LoVo (cell line): ENCODE measurements around the gene NDUFAF5.
"Not testable (repeated sequence)": the region's sequence is repeated elsewhere in the genome, so short reads cannot be mapped to it uniquely, and the experiment has no call there.

Experiments
- DNase-seq: peaks from one replicate; pipeline ENCODE4 v3.0.0-alpha.2; 2016; ENCODE audit warnings: low spot score

Gene NDUFAF5, protein sequence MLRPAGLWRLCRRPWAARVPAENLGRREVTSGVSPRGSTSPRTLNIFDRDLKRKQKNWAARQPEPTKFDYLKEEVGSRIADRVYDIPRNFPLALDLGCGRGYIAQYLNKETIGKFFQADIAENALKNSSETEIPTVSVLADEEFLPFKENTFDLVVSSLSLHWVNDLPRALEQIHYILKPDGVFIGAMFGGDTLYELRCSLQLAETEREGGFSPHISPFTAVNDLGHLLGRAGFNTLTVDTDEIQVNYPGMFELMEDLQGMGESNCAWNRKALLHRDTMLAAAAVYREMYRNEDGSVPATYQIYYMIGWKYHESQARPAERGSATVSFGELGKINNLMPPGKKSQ

DNA sequence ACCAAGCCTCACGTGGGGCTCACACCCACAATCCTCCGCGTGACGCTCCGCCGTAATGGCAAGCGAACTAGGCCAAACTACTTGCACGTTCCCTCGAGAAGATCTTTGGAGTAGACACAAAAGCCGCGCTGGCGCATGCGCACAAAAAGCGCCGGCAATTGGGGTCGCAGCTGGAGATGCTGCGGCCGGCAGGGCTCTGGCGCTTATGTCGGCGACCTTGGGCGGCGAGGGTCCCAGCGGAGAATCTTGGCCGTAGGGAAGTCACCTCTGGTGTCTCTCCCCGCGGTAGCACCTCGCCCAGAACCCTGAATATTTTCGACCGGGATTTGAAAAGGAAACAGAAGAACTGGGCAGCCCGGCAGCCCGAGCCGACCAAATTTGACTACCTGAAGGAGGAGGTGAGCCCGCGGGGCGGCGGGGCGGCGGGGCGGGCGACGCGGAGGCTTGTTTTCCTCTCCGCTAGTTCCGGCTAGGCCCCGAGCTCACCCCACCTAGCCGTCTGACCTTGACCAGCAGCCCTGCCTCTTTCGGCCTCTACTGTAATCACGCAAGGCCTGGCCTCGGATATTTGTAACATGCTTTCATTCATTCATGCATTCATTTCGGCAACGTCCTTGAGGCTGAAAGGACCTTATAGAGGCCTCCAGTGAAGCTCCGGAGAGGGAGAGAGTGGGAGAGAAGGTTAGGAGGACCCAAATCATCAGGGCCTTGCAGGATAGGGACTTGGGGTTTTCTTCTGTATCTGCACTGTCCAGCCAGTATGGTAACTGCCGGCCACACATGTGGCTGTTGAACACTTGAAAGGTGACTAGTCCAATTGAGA is at the start of gene NDUFAF5, which contains the start of gene ESF1:
Gene NDUFAF5, plus strand, starts transcription at position 136 of the 823 bp plus-strand sequence. Its CDS starts 41 bp downstream, at position 177.
Gene ESF1, minus strand, starts transcription at position 27 of the 823 bp plus-strand sequence. CDS start 1,779 bp downstream, outside the sequence.
- peak; percentile 95 for DNase-seq

DNA sequence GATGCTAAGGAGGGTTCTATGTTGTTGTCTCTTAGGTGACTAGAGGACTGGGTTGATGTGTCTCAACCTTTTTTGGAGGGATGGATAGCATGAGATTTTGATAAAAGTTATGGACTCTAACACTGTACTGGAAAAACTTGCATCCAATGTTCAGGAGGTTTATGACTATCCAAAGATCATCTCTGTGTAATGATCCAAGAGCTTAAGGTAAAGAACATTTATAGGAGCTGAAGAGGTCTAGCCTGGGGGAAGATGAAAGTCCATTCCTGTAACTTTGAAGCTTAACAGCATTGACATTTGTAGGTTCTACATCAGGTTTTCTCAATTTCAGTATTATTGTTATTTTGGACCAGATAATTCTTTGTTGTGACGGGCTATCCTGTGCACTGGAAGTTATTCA is 49.0 kb upstream of the NDUFAF5 start:
- DNase-seq, result no peak

DNA sequence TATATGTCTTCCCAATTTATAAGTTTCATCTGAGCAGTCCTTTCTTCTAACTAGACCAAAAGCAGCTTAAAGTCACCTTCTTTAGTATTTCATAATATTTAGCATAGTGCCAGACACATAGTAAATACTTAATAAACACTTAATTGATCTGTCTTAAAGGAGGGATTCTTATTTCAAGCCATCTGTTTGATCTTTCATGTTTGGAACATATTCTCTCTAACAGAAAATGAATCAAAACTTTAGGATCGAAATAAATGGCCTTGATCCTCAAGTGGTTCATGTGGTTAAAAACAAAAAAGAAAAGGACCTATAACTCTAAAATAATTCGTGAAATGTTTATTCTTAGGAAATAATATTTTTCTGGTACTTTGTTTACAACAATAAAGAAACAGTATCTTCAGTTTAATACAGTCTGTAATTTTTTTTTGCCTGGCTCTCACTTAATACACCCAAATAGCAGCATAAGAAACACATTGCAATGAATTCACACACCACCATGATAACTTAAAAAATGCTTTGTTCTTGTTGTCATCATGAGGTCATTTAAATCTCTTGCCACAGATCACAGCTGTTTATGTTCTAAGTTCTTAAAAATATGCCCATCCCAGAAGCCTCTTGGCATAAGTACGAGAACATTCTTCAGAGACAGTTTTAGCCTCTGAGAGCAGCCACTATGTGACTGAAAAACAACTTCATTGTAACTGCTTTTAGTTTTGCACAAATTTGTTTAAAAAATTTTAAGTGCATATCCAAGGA is 48.2 kb upstream of the NDUFAF5 start:
- no peak for DNase-seq

DNA sequence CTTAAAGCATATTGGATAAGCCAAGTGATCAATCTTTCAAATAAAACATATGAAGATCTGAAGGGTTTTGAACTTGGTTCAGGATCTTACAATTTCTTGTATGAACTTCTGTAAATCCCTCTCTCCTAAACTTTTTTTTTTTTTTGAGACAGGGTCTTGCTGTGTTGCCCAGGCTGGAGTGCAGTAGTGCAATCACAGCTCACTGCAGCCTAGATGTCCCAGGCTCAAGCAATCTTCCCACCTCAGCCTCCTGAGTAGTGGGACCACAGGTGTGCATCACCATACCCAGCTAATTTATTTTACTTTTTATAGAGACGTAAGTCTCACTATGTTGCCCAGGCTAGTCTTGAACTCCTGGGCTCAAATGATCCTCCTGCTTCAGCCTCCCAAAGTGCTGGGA is 46.6 kb upstream of the NDUFAF5 start:
- not testable (repeated sequence) for DNase-seq

DNA sequence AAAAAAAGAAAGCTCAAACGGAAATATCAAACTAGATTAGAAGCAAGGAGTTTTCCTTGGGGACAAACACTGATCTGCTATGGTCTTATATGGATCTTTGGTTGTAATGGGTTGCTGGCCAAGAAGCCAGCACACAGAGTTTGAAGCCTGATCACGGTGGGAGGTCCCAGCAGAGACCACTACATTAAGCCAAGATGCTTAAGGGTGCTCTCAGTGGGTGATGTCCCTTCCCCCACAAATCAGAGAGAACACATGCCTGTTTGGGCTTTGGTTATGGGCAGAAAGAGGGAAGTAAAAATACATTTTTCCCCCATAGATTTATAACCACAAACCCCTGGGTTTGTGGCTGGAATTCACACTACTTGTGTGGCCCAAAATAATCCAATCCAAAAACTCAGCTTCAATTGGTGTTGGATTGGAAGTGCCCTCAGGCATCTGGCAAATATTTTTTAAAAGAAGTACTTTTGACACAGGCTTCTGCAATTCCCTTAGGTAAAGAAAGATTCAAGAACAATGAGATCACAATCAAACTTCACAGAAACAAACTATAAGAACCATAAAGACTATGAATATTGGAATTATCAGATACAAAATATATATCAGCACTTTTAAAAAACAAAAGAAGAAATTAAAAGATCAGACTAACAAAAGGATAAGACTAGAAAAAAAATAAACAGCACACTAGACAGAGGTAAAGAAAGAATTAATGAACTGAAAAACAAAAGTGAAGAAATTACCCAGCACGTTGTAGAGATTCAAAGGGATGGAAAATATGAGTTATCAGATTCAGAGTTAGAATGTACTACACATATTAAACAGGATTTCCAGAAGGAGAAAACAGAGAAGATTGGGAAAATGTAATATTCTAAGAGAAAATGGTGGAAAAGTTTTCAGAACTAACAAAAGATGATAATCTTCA is 44.8 kb upstream of the NDUFAF5 start:
- DNase-seq, result no peak

DNA sequence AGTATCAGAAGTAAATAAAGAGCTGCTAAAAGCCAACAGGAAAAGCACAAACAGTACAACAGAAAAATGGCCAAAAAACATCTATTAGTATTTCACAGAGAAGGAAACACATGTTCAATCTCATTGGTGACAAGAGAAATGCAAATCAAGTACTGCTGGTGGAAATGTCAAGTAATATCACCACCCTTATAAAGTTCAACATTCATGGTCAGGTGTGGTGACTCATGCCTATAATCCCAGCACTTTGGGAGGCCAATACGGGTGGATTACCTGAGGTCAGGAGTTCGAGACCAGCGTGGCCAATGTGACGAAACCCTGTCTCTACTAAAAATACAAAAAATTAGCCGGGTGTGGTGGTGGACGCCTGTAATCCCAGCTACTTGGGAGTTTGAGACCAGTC is 42.9 kb upstream of the NDUFAF5 start:
- DNase-seq, result no peak

DNA sequence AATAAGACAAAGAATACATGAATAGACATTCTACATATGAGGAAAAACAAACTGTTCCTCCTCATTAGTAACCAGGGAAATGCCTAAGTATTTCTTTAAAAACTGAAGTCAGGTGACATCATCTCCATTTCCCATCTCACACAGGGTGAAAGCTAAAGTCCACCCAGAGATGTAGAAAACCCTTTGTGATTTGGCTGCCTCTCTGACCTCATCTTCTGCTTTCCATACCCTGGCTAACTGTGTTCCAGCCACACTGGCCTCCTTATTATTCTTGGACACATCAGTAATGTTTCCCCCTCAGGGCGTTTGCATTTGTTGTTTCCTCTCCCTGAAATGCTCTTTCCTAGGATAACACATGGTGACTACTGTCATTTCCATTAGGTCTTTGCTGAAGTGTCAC is 40.5 kb upstream of the NDUFAF5 start:
- no peak for DNase-seq

DNA sequence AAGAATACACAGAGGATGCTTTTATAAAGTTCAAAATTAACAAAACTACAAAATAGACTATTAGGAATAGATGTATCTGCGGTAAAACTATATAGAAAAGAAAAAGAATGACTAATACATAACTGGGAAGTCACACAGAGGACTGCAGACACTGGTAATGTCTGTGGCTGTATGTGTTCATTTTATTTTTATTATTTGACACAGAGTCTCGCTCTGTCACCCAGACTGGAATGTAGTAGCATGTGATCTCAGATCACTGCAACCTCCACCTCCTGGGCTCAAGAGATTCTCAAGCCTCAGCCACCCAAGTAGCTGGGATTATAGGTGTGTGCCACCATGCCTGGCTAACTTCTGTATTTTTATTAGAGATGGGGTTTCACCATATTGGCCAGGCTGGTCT is 39.0 kb upstream of the NDUFAF5 start:
- DNase-seq, result no peak

DNA sequence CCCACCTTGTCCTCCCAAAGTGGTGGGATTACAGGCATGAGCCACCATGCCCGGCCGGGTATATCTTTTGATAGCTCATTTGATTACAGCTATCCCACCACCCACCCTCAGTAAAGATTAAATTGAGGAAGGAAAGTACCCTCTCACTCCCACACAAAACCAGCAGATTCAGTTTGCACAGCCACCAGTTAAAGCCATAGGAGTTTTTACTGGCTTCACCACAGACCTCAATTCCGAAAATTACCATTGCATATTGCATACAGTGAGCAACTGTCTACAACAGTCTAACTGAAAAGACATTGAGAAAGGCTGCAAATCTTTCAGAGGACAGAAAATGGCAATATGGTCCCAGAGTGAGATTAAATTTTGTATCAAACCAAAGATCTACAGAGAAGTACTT is 35.0 kb upstream of the NDUFAF5 start:
- DNase-seq, result no peak

DNA sequence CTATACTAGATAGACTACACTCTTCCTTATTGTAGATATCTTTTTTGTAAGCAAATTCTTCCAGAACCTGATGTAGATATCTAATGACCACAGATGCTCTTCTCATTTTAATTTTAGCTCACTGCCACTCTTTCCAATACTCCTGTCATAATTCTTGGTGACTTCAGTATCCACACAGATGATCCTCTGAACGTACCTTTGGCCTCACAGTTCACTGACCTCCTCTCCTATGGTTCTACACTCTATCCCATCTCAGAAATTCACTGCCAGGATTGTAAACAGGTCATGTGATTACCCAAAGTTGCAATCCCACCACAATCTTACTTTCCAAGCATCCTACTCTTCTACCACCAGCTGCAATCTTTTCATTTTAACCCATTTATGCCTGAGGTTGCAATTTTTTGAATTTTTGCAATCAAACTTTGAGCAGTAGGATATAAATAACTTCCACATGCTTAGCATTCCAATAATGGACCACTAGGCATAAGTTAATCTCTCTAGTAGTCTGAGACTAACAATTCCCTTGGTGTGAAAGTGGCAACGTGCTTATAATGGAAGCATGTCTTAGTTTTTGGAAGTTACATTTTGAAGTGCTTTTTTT is 31.3 kb upstream of the NDUFAF5 start:
- DNase-seq, result no peak

DNA sequence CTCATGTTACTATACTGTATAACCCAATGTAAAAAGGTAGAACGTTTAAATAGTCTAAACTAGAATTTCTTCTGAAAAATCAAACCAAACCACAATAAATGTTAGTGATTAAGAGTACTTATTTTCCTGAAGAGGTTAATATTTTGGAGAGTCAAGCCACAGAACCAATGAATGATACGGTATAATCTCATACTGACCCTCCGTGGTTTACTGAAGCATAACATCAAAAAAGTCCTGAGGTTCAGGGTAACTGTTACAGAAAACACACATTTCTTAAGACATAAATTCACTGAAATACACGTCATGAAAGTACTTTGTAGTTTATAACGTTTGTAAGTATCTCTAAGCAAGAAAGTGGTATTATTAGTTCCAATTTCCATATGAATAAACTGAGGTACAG is 29.0 kb upstream of the NDUFAF5 start:
- DNase-seq, result no peak

DNA sequence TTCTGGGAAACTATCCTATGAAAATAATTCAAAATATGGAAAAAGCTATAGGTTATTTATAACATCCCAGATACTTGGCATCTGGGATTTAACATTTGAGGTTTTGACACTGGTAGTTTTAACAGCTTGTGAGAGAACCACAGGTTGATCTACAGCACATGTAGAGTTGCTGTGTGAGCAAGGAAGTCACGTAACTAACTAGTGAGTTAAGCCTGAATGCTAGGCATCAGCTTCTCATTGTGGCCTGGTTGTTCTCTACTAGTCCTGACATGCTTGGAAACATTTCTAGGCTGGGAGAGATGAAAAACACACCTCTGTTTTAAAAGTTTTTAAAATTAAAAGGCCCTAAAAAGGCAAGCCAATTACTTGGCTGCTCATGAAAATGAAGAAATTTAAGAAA is 28.3 kb upstream of the NDUFAF5 start:
- no peak for DNase-seq

DNA sequence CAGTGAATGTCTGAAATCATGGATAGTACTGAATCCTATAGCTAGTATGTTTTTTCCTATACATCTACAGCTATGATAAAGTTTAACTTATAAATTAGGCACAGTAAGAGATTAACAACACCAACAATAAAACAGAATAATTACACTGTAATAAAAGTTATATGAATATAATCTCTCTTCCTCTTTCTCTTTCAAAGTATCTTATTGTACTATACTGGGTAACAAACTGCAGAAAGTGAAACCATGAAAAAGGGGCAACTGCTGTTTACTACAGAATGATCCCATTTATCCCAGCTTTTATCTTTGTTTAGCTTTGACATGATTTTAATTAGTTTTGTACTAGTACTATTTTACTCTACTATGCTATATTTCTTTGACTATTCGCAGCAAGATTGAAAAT is 25.9 kb upstream of the NDUFAF5 start:
- DNase-seq, result no peak

DNA sequence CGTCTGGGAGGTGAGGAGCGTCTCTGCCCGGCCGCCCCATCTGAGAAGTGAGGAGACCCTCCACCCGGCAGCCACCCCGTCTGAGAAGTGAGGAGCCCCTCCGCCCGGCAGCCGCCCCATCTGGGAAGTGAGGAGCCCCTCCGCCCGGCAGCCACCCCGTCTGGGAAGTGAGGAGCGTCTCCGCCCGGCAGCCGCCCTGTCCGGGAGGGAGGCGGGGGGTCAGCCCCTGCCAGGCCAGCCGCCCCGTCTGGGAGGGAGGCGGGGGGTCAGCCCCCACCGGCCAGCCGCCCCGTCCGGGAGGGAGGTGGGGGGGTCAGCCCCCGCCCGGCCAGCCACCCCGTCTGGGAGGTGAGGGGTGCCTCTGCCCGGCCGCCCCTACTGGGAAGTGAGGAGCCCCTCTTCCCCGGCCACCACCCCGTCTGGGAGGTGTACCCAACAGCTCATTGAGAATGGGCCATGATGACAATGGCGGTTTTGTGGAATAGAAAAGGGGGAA is 24.3 kb upstream of the NDUFAF5 start:
- DNase-seq, result not testable (repeated sequence)

DNA sequence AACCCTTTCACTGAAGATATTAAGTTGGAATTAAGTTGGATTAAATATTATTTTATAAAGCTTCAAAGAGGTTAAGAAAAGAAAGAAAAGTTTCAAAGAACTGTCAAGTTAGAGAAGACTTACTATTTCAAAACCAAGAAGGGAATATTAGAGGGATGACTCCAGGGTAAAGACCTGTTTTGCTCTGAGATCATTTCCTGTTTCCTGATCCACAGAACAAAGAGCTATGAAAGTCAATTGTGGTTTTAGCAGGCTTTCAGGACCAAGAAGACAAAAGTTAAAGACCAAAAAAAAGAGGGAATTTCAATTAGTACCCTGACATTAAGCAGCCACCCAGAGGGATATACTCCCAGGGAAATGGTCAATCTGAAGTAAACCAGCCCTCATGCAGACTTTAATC is 19.5 kb upstream of the NDUFAF5 start:
- no peak for DNase-seq

DNA sequence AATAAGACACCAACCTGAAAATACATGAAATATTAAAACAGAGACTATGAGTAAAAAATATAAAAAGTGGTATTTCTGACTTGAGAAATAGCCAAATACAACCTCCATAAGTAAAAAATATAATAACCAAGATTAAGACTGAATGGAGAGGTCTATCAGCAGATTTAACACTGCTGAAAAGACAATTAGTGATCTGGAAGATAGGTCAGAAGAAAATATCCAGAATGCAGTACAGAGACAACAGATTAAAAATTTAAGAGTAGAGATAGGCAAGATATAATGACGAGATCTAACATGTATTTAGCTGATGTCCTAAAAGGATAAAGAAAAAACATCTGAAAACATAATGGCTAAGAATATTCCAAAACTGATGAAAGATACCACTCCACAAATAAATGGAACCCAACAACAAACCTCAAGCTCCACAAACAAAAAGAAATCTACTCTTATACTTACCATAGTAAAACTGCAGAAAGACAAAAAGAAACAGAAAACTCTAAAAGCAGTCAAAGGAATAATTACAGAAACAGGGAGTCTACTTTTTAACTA is 18.9 kb upstream of the NDUFAF5 start:
- DNase-seq, result no peak

DNA sequence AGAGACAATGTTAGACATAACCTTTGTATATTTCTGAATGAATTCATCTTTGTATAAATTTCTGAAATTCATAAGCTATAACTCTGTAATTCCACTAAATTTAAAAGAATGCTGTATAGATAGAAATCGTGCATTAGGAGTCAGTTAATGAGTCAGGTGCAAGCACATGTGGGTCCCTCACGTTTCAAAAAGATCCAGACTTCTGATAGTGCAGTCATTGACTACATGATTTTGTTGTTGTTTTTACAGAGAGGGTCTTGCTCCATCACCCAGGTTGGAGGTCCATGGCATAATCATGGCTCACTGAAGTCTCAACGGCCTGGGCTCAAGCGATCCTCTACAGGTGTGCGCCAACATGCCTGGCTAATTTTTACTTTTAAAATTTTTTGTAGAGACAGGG is 14.7 kb upstream of the NDUFAF5 start:
- no peak for DNase-seq

DNA sequence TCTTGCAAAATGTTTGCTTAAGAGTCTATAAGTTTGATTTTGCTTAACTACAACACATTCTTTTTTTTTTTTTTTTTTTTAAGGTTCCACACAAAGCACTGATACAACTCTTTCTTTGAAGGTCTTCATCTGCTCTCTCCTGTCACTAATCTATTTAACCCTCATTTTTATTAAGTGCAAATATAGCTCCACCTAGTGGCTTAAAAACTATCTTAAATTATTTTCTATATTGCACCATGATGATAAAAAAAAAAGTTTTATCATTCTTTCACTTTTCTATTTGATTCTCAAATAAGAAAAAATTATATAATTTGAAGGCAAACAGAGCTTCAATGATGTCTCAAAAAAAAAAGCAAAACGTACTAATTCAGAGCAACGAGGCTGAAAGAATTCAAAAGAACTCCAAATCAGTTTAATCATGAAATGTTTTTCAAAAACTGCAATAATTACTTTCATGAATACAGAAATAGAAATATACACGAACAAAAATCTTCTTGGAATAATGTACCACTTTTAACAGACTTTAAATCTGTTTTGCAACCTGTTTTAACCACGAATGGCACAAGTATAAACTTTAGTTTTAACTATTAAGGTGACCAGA is 12.9 kb upstream of the NDUFAF5 start:
- peak; percentile 23 for DNase-seq

DNA sequence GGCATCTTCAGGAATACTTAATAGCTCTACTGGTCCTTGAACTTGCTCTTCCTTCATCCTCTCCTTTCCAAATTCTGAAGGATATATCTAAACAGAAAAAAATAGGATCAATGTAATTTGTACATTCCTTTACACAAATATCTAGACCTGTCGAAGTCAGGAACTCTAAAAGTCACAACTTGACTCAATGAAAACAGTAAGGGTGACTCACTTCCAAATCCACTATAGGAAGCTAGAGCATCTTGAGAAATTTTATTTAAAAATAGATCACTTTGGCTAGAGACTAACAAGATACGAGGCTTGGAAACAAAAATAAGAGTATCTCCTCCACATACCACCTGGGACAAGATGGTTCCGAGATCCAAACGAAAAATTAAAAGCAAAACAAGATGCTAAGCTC is 12.3 kb upstream of the NDUFAF5 start:
- no peak for DNase-seq

DNA sequence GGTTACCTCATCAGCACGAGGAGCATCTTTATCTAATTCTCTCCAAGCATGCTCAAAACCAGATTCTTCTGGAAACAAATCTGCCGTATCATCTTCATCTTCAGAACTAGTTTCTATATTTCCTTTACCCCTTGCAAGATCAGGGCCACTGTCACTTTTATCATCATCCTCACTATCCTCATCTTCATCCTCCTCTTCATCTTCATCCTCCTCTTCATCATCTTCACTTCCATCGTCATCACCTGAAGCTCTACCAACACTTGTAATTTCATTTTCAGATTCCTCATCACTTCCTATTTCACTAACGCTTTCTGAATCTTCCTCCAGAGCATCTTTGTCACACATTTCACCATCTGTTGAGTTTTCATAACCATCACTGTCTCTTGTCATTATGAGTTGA is 9.0 kb upstream of the NDUFAF5 start:
- no peak for DNase-seq
